Measurements from ENCODE around the gene TBL1XR1. TPM values are rescaled to one million over a fixed set of nuclear protein-coding genes. Genes with fewer than 3 reads are reported as not detected.

TBL1XR1 gene
- total and polyA plus RNA-seq, 2 of the 13 experiments (the other 11 are each of a cell fraction or from before 2014, with no cell fraction given), result 57.7 to 62.5 TPM

DNA sequence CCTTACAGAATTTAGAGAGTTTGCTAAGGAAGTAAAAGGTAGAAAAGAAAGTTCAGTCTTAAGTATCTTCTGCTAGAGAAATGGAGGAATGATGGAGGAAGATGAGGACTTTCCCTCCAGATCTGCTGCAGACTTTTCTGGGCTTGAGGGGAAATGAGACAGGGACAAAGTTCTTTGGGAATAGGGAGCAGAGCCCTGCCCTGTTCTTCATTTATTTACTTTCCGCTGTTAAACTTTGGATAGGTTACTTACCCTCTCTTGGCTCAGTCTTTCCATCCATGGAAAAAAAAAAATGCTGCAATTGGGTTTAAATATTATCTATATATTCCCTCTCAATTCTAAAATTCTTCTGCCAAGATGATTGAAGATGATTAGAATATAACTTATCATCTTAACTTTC is 202.9 kb downstream of the TBL1XR1 start (continued):
- TF ChIP-seq ZNF672 (CRISPR knock-in tag; IDR thresholded peaks at IDR 0.05) (no peak), HNF4G (IDR thresholded peaks at IDR 0.05; ENCODE audit: borderline replicate concordance, low read depth, low read length) (no peak), HNF4G (CRISPR knock-in tag; IDR thresholded peaks at IDR 0.05; ENCODE audit: borderline replicate concordance, low read depth) (no peak), NFYB (CRISPR knock-in tag; IDR thresholded peaks at IDR 0.05) (no peak), TFDP1 (CRISPR knock-in tag; IDR thresholded peaks at IDR 0.05; ENCODE audit: borderline replicate concordance) (no peak), PCBP1 (IDR thresholded peaks at IDR 0.05; ENCODE audit: borderline replicate concordance, low read depth, low read length) (no peak), ZNF3 (CRISPR knock-in tag; IDR thresholded peaks at IDR 0.05) (no peak), SATB2 (CRISPR knock-in tag; IDR thresholded peaks at IDR 0.05) (no peak)
- TF ChIP-seq, protein P1, sequence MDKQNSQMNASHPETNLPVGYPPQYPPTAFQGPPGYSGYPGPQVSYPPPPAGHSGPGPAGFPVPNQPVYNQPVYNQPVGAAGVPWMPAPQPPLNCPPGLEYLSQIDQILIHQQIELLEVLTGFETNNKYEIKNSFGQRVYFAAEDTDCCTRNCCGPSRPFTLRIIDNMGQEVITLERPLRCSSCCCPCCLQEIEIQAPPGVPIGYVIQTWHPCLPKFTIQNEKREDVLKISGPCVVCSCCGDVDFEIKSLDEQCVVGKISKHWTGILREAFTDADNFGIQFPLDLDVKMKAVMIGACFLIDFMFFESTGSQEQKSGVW (CRISPR knock-in tag; IDR thresholded peaks at IDR 0.05; ENCODE audit: borderline replicate concordance), result no peak

GRCh38 chr3:176992978-176993377 is 204.3 kb downstream of the TBL1XR1 start:
- BruUV-seq (replicated peaks), result no TSS peak
- in situ Hi-C loops (cut with HindIII; ENCODE audit: extremely low pct_ligation_motif_present, low pct_unique_long_range_greater_than_20kb) (no loop called here), intact Hi-C loops (cut with micrococcal nuclease; ENCODE audit: unreplicated experiment) (no loop called here)
- Histone ChIP-seq H3K79me2 (ENCODE audit: insufficient read depth, low read length) (no peaks in the 10 kb centered on the region), H2AFZ (ENCODE audit: low read length) (no peak overlapping the region), H3K4me3 (replicated peaks in 1 of 3; ENCODE audit: insufficient read depth in 1 of 3, low read depth in 2 of 3, low read length in 3 of 3) (no peak overlapping the region), H3K9ac (ENCODE audit: insufficient read depth, low read depth, low read length) (no peak overlapping the region), H3K27ac (ENCODE audit: extremely low read length, insufficient read depth, low read length) (no peak overlapping the region), H3K4me2 (ENCODE audit: low read depth, low read length) (no peak overlapping the region), H3K27me3 (ENCODE audit: control insufficient read depth in 1 of 2, insufficient read depth in 2 of 2, low read length in 2 of 2) (no peaks in the 10 kb centered on the region; a peak in 1 of 5 replicates), H3K36me3 (replicated peaks in 1 of 2; ENCODE audit: control insufficient read depth in 1 of 2, insufficient read depth in 2 of 2, low read length in 2 of 2) (no peaks in the 10 kb centered on the region), H4K20me1 (ENCODE audit: insufficient read depth, low read length) (no peaks in the 10 kb centered on the region), H3K9me3 (ENCODE audit: low read length) (no peaks in the 10 kb centered on the region), H3K4me1 (ENCODE audit: insufficient read depth, low read length) (no peaks in the 10 kb centered on the region)
- ChIA-PET CTCF (ENCODE audit: low intra/inter-chr PET ratio, low total read pairs) (no interaction called here), POLR2A (no interaction called here)
- 26% methylated on average over 3 of the region's 3 CpGs for WGBS (ENCODE audit: low lambda C conversion rate)
- ATAC-seq (no peak), FAIRE-seq (no peak), DNase-seq (ENCODE audit: low spot score) (no peak)
- TF ChIP-seq ZNF776 (CRISPR knock-in tag; IDR thresholded peaks at IDR 0.05) (no peak), PITX1 (CRISPR knock-in tag; IDR thresholded peaks at IDR 0.05) (no peak), ZNF33A (CRISPR knock-in tag; IDR thresholded peaks at IDR 0.05; ENCODE audit: borderline replicate concordance) (no peak), ZNF761 (CRISPR knock-in tag; conservative IDR thresholded peaks at IDR 0.05) (no peak), ZZZ3 (CRISPR knock-in tag; IDR thresholded peaks at IDR 0.05; ENCODE audit: borderline replicate concordance) (no peak), THRA (CRISPR knock-in tag; IDR thresholded peaks at IDR 0.05; ENCODE audit: borderline replicate concordance) (no peak), CEBPZ (IDR thresholded peaks at IDR 0.05; ENCODE audit: low read length) (no peak)
- TF ChIP-seq, protein P2, sequence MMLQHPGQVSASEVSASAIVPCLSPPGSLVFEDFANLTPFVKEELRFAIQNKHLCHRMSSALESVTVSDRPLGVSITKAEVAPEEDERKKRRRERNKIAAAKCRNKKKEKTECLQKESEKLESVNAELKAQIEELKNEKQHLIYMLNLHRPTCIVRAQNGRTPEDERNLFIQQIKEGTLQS (CRISPR knock-in tag; IDR thresholded peaks at IDR 0.05), result no peak
